ENCODE measurements around the gene SLCO3A1. TPM values are rescaled to one million over a fixed set of nuclear protein-coding genes. Genes with fewer than 3 reads are reported as not detected.

The SLCO3A1 gene
- total RNA-seq = 42.3 TPM

GRCh38 chr15:91853511-91853947 lies at the start of gene SLCO3A1:
SLCO3A1 (plus strand) TSS chr15:91853708.
- DNase-seq (ENCODE audit: low spot score) = peak; percentile 77

GRCh38 chr15:91807122-91807521 lies 46.4 kb upstream of the SLCO3A1 start:
- DNase-seq (ENCODE audit: low spot score) = no peak

GRCh38 chr15:91813924-91814323 lies 39.6 kb upstream of the SLCO3A1 start:
- no peak for DNase-seq (ENCODE audit: low spot score)

GRCh38 chr15:91816942-91817341 lies 36.6 kb upstream of the SLCO3A1 start:
- DNase-seq (ENCODE audit: low spot score) = no peak

GRCh38 chr15:91821458-91821857 lies 32.0 kb upstream of the SLCO3A1 start:
- DNase-seq (ENCODE audit: low spot score) = no peak

GRCh38 chr15:91824256-91824655 lies 29.3 kb upstream of the SLCO3A1 start:
- no peak for DNase-seq (ENCODE audit: low spot score)

- no peak for DNase-seq (ENCODE audit: low spot score)
These were observed 27.1 kb upstream of the SLCO3A1 start for GRCh38 chr15:91826443-91826842.

GRCh38 chr15:91833056-91833455 lies 20.5 kb upstream of the SLCO3A1 start:
- DNase-seq (ENCODE audit: low spot score) = no peak

- no peak for DNase-seq (ENCODE audit: low spot score)
These were observed 13.6 kb upstream of the SLCO3A1 start for GRCh38 chr15:91839867-91840266.

- no peak for DNase-seq (ENCODE audit: low spot score)
These were observed 11.6 kb upstream of the SLCO3A1 start for GRCh38 chr15:91841861-91842260.

GRCh38 chr15:91844341-91844740 lies 9.2 kb upstream of the SLCO3A1 start:
- no peak for DNase-seq (ENCODE audit: low spot score)

GRCh38 chr15:91844928-91845327 lies 8.6 kb upstream of the SLCO3A1 start:
- no peak for DNase-seq (ENCODE audit: low spot score)

GRCh38 chr15:91845720-91846119 lies 7.8 kb upstream of the SLCO3A1 start:
- DNase-seq (ENCODE audit: low spot score) = no peak

- DNase-seq (ENCODE audit: low spot score) = no peak
These were observed 4.3 kb upstream of the SLCO3A1 start for GRCh38 chr15:91849180-91849579.

- DNase-seq (ENCODE audit: low spot score) = no peak
These were observed 3.8 kb upstream of the SLCO3A1 start for GRCh38 chr15:91849749-91850161.

- DNase-seq (ENCODE audit: low spot score) = peak; percentile 75
These were observed 582 bp upstream of the SLCO3A1 start for GRCh38 chr15:91852741-91853510.

GRCh38 chr15:91853948-91854638 lies 585 bp downstream of the SLCO3A1 start:
- no peak for DNase-seq (ENCODE audit: low spot score)

- no peak for DNase-seq (ENCODE audit: low spot score)
These were observed 1.1 kb downstream of the SLCO3A1 start for GRCh38 chr15:91854639-91854990.

- no peak for DNase-seq (ENCODE audit: low spot score)
These were observed 1.7 kb downstream of the SLCO3A1 start for GRCh38 chr15:91855241-91855640.

- DNase-seq (ENCODE audit: low spot score) = no peak
These were observed 2.4 kb downstream of the SLCO3A1 start for GRCh38 chr15:91855684-91856489.

- no peak for DNase-seq (ENCODE audit: low spot score)
These were observed 3.7 kb downstream of the SLCO3A1 start for GRCh38 chr15:91857224-91857585.

GRCh38 chr15:91857772-91858171 lies 4.3 kb downstream of the SLCO3A1 start:
- DNase-seq (ENCODE audit: low spot score) = no peak

- no peak for DNase-seq (ENCODE audit: low spot score)
These were observed 7.0 kb downstream of the SLCO3A1 start for GRCh38 chr15:91860498-91860897.

All from ureter (tissue), 1 donor.